Fibroblast of skin of left quadriceps (primary cell): ENCODE results near the gene TNS3.
"Not testable (repeated sequence)": the region's sequence is repeated elsewhere in the genome, so short reads cannot be mapped to it uniquely, and the experiment has no call there.

Experiments
- DNase-seq, 2 experiments: peaks; one replicate each; pipeline ENCODE4 v3.0.0-alpha.2; 2013; ENCODE audit warnings: low read depth in 2 of 2

TNS3 gene

DNA sequence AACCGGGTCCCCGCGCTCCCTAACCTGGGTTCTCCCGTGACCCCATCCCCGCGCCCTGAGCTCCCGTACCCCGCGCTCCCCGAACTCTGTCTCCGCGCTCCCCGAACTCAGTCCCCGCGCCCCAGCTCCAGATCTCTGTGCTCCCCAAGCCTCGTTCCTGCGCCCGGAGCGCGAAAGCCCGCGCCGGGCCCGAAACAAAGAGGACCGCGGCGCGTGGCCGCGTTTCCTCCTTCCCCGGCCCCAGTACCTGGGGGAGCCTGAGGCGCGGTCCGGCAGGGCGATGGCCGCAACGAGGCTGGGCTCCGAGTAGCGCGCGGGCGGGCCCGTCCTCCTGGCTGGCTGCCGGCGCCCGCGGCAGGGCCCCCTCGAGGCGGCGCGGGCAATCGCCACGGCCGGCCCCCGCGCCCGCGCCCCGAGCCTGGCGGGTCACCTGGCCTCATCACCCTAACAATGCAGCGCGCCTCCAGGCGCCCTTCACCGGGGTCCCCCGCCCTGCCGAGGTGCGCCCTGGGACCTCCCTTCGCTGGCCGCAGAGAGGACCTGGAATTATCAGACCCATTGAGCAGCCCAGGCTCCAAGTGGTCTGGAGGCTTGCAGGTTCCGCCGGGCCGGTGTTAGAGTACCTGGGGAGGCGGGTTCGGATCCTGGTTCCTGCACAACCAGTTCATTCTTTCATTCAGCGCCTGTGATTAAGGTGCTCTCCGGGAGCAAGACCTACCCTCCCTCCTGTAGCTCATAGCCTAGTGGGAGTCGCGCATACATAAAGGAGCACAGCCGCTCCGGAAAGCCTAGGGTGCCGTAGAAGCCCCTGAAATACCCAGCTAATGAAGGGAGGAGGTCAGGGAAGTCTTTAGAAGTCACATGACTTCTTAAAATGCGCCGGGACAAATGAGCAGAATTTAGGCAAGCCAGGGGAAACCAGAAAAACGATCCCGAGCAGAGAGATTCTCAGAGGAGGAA, at the start of gene TNS3:
Gene TNS3 (minus strand): TSS at position 308 of the 960 bp plus-strand sequence. CDS start 142,475 bp downstream, outside the sequence.
- no peak for DNase-seq

DNA sequence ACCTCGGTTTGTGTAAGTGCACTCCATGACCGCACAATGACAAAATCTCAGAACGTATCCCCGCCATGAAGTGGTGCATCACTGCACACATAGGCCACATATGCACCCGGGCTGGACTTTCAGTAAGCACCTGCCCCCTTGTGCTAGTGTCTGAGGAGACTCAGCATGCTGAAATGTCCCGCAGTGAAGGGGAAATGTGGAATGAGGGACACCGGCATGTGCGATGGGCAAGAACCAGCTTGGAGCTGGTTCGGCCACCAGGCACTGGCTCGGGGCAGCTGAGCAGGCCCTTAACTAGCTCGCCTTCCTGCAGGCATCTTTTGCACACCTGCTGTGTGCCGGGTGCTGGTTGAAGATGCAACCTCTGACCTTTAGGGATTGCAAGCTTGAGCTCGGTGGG, 49.8 kb upstream of the TNS3 start:
- no peak for DNase-seq

DNA sequence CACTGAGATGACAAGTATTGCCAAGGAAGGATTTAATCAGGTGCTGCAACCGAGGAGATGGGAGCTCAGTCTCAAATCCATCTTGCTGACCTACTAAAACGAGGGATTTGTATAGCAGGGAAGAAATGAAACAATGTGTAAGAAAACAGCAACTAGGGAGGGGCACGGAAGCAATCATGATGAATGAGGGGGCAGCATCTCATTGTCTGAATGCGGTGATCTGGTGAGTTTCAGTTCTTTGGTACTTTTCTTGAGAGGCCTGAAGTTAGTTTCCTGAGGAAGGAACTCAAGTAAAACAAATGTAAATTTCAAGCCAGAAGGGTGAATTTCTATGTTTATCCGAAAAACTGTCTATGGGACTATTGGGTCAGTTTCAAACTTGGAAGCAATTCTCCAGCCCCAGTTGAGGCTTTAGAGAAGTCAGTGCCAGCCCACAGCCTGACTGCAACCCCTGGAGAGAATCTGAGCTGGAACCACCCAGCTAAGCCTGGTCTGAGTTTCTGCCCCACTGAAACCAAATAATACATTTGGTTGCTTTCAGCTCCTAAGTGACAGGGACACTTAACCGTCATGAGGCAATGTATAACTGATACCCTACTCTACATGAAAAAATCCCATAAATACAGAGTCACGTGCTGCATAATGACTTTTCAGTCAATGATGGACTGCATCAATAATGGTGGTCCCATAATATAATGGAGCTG, 45.8 kb upstream of the TNS3 start:
- DNase-seq, result no peak

DNA sequence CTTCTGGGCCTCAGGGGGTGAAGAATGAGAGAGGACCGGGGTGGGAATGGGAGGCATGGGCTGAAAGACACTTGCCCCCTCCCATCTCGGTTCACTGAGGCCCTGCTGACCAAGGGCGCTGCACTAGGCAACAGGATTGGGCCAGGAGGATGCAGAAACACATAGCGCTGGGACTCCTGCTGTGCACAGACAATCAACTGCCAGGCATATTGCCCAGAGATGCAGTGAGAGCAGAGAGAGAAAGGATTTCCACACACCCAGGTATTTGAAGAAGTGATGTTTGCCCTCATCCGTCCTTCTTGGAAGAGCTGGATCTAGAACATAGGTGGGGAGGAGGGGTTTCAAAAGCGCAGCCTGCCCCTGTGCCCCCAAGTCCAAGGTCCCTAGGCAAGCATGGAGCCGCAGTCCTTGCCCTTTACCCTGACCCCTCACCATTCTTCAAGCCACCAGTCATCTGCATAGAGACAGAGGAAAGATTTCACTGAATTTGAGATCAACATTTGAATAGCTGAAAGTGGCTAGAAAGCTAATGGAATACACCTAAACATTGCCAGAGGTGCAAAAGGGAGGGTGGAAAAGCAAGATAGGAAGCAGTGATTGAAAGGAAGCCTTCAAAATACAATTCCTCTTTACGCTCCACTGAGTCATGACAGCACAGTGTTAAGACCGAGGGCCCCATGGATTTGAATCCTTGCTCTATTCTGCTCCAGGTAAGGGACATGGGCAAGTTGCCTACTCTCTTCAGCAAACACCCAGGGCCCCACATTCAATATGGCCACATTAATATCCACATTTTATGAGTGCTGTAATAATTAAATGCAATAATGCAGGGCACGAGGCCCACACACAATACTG, 44.2 kb upstream of the TNS3 start:
- no peak for DNase-seq

DNA sequence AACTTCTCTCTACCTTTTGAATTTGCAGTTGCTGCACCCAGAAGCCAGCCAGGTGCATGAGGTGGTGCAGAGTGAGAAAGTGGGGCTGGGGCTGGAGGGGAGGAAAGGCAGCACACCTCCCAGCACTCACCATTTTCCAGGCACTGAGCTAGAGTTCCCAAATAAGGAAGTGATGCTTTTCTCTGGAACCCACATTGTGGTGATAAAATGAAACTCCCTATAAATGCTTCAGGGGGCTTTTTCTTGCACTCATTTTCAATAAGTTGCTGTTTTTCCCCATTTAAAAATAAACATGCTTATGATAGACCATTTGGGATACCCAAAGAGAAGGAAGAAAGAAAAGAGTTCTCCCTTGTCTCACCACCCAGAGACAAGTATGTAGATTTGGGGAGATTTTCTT, 42.8 kb upstream of the TNS3 start:
- no peak for DNase-seq

DNA sequence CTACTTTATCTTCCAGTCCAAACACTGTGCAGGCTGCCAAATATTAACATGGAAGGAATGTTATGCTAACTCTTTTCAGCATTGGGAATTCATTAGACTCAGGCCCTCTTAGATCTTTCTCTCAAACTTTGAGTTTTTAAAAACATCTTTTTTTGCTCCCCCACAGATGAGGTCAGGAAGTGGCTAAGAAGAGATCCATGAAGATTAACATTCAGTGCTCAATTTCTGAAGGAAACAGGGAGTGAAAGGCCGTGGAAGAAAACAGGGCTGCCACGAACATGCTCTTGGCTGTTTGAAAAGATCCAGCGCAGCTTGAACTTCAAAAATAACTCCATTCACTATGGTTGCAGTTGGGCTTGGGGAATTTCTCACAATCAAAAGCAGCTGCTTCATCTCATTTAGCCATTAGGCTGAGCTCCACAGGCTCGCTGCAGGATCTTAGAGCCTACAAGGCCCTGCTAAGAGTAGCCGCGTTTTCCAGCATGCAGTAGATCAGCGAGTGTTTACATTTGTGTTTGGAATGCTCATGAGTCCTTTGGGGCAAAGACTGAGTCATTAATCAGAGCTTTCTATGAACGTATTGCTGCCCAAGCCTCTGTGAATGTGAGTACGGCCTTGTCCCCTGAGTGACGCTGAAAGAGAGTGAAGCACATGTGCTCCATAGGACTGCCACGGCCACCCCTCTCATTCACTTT, 41.2 kb upstream of the TNS3 start:
- DNase-seq, result peak; percentile 96

DNA sequence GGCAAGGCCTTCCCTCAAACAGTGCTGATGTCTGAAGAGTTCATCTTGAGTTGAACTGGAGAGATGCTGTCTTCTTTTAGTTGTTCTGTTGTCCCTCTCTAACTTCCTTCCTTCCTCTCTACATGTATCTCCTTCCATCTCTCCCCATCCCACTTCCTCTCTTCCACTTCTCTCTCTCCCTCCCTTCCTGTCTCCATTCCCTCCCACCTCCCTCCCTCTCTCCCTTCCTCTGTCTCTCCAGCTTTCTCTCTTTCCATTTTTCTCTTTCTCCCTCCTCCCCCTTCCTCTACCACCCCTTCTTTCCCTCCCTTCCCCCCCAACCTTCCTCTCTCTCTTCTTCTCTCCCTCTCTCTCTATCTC, 40.7 kb upstream of the TNS3 start:
- DNase-seq, result no peak

DNA sequence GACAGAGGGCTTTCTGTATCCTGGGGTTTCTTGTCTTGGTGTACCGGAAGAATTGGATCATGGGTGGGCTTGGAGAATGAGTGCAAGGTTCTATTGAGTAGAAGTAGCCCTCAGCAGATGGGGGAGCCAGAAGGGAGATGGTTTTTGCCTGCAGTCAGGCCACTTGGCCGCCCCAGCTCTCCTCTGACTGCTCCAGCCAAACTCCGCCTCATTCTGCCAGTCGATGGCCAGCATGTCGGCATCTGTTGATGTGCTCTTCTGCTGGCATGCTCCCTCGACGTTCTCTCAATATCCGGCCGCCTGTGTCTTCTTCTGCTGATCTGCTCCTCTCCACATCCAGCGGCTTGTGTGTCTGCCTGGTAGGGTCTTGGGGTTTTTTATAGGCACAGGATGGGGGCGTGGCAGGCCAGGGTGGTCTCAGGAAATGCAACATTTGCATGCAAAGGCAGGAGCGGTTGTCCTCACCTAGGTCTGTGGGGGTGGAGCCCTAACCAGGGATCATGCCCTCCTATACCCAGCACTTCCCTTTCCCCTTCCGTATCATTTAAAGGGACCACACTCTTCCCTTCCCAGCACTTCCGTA, 40.2 kb upstream of the TNS3 start:
- DNase-seq, result no peak

DNA sequence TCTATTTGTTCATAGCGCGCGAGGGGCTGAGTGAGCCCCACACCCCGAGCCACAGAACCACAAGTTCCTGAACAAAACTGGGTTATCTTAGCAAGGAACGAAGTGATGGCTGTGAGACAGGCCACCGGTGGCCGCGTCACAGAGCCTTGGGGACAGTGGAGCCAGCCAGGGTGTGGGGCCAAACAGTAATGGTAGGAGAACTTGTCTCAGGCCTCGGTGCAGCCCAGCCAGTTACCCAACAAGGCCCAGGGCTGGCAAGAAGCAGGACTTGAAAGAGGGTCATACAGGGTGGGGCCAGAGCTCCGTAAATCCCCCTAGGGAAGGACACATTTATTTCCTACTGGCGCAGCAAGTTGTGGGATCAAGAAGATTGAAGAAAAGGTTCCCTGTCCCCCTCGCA, 39.4 kb upstream of the TNS3 start:
- DNase-seq, result no peak

DNA sequence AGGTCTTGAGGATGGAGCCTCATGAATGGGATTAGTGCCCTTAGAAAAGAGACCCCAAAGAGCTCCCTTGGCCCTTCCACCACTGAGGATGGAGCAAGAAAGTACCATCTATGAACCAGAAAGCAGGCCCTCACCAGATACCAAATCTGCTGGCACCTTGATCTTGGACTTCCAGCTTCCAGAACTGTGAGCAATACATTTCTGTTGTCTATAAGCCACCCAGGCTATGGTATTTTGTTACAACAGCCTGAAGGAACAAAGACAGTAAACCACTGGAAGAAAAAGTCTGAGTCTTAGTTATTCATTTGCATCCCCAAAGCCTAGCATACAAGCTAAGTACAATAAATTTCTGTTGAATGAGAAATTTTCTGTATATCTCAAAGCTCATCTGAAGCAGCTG, 37.9 kb upstream of the TNS3 start:
- DNase-seq, result no peak

DNA sequence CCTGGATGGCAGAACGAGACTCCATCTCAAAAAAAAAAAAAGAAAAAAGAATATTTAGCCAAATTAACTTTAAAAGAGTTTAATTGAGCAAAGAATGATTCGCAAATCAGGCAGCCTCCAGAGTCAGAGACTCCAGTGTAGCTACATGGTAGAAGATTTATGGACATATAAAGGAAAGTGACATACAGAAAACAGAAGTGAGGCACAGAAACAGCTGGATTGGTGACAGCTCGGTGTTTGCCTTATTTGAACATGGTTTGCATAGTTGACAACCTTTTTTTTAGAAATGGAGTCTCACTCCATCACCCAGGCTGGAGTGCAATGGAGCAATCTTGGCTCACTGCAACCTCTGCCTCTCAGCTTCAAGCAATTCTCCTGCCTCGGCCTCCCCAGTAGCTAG, 35.2 kb upstream of the TNS3 start:
- no peak for DNase-seq

DNA sequence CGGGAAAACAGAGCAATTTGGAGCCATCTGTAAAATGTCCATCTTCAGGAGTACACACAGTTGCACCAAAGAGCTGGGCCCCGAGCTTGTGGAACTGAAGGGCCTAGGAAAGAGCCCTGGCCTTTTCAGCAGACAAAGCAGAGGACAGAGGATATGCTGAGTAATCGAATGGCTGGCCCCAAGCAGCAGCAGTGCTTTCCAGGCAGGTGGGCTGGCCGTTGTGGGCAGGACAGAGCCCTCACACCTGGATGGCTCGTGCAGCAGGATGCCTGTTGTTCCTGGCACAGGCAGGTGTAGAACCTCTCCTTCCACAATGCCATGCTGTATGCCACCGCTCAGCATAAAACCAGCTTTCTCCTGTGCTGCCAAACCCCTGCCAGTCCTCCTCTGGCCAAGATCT, 32.5 kb upstream of the TNS3 start:
- no peak for DNase-seq

DNA sequence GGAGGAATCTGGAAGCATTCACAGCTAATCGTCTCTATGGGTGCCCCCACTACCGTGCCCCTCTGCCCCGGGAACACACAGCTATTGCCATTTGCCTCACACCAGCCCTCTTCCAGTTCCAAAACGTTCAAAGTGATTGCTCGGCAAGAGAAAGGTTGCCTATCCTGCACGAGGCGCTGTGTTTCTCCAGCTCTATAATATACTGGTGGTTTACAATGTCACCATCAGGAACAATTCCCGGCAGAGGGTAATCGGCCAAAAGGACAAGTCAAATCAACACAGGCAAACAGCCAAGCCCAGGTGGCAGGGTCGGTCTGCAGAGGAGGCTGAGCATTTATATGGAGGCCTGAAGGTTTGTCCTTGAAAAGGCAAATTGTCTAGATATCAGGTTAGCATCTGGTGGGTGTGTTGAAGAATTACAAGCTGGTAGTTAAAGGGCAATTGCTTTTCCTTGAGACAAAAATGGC, 29.2 kb upstream of the TNS3 start:
- no peak for DNase-seq

DNA sequence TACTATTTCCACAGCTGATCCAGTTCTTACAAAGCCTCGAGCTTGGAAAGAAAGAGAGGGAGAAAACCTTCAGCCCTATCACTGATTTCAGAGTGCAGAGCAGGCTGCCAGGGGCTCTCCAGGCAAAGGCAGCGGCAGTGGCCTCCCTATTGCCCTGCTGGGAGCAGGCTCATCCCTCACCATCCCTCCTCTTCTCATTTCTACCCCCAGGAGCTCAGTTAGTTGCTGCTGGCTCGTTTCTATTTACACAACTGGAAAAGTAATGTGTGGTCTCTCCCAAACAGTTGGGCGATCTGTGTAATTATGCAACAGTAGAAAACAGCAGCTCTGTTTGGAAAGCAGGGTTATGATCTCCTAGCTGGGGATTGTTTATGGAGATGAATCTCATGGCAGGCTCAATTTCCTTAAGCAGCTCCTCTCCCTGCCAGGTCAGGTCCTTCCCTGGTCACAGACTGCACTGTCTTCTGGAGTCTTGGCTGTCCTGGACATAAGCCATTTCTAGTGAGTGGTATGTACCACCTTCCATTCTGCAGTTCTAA, 28.7 kb upstream of the TNS3 start:
- peak; percentile 72 to 76 for DNase-seq

DNA sequence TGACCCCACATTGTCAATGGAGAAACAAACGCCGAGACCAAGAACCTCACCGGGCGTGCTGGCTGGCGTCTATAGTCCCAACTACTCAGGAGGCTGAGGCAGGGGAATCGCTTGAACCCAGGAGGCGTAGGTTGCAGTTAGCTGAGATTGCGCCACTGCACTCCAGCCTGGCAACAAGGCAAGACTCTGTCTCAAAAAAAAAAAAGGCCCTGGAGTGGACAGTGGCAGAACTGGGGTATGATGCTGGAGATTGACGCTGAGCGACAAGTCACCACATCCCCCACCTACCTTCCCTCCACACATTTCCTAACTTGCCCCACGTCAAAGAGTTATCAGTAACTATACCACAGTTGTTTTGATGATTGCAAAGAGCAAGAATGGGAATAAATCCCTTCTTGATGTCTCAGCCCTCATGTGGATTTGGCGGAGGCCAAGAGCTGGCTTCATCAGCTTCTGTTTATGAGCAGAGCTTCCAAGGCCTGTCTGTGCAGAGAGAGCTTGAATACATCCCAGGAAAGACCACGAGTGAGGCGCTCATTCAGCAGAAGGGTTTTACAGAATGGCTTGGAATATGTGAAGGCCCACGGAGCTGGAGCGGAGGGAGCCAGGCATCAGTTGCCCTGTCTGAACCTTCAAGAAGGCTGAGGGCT, 28.0 kb upstream of the TNS3 start:
- peak; percentile 52 to 57 for DNase-seq

DNA sequence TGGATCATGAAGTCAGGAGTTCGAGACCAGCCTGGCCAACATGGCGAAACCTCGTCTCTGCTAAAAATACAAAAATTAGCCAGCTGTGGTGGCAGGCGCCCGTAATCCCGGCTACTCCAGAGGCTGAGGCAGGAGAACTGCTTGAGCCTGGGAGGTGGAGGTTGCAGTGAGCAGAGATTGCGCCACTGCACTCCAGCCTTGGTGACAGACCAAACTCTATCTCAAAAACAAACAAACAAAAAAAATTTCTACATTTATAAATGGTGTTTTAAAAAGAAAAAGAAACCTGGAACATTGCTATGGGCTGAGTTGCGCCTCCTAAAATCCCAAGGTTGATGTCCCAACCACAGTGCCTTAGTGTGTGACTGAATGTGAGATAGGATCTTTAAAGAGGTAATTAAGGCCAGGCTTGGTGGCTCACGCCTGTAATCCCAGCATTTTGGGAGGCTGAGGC, 24.7 kb upstream of the TNS3 start:
- DNase-seq, result not testable (repeated sequence)

DNA sequence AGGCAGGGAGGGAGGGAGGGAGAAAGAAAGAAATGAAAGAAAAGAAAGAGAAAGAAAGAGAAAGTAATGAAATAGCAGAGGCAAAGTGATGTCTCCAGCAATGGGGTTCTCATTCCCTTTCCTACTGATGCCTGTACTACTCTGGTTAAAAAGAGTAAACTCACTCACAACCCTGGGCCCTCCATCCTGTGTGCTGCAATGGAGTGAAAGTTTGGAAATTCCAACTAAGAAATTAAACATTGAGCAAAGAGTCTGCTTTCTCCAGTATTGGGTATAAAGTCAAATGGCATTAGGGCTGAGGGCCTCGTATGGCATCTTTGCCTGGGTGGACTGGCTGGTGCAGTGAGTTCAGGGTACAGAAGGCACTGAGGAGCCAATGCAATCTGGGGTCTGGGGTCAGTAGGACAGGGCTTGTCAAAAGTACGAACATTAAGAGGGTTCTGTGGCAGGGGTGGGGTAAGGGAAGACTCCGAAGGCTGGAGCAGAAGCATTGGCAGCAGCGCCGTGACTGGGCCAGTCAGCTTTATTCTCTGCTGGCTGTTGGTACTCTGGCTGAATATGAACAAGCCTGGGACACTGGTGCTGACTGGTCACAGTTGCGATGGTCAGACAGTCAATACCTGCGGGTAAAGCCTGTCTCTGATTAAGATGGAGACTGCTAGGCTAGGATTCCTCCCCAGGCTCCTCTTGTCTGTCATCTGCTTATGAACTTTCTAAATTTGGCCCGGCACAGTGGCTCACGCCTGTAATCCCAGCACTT, 24.1 kb upstream of the TNS3 start:
- no peak for DNase-seq

DNA sequence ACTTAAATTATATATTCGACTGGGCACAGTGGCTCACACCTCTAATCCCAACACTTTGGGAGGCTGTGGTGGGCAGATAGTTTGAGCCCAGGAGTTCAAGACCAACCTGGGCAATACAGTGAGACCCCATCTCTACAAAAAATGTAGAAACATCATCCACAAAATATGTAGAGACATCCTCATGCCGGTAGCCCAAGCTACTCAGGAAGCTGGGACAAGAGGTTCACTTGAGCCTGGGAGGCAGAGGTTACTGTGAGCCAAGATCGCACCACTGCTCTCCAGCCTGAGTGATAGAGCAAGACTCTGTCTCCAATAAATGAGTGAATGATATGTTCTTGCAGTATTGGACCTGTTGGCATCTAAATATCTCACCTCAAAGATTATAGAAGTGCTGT, 22.6 kb upstream of the TNS3 start:
- DNase-seq, result no peak

DNA sequence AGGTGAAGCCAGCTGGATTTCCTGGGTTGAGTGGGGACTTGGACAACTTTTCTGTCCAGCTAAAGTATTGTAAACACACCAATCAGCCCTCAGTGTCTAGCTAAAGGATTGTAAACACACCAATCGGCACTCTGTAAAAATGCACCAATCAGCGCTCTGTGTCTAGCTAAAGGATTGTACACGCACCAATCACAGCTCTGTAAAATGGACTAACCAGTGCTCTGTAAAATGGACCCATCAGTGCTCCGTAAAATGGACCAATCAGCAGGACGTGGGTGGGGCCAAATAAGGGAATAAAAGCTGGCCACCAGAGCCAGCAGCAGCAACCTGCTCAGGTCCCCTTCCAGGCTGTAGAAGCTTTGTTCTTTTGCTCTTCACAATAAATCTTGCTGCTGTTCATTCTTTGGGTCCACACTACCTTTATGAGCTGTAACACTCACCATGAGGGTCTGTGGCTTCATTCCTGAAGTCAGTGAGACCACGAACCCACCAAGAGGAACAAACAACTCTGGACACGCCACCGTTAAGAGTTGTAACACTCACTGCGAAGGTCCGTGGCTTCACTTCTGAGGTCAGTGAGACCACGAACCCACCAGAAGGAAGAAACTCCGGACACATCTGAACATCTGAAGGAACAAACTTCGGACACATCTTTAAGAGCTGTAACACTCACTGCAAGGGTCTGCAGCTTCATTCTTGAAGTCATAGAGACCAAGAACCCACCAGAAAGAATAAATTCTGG, 21.8 kb upstream of the TNS3 start:
- not testable (repeated sequence) for DNase-seq
